IPS-NIHi11 (cell line): ENCODE results near the gene DQX1.
"Not testable (repeated sequence)": the region's sequence is repeated elsewhere in the genome, so short reads cannot be mapped to it uniquely, and the experiment has no call there.

ENCODE experiments used
- DNase-seq: peaks from one replicate; pipeline ENCODE4 v3.0.0; 2012; ENCODE audit warnings: mixed read lengths, low spot score

The DQX1 gene

GRCh38 chr2:74525717-74526648, at the start of gene DQX1:
Gene DQX1 (minus strand): TSS chr2:74526231. CDS start chr2:74525729, 502 bp downstream.
- DNase-seq, result peak; percentile 50

DNA sequence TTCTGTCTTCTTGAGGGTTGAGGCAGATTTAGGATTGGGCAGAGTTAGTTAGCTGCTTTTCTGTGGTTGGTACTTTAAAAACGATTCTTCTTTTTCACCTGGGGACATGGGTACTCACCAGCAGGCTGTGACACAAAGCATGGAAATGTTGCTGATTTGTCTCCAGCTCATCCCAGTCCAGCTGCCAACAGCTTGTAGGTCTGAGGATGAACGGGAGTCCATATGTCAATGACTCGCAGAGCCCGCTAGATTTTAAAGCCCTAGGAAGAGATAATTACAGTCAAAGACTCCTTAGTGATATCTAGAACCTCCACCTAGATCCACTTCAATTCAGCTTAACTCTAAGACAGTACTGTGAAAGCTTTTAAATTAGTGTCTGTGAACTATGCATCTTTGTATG, 49.3 kb upstream of the DQX1 start:
- DNase-seq, result no peak

GRCh38 chr2:74573747-74574562, 47.9 kb upstream of the DQX1 start:
- no peak for DNase-seq

DNA sequence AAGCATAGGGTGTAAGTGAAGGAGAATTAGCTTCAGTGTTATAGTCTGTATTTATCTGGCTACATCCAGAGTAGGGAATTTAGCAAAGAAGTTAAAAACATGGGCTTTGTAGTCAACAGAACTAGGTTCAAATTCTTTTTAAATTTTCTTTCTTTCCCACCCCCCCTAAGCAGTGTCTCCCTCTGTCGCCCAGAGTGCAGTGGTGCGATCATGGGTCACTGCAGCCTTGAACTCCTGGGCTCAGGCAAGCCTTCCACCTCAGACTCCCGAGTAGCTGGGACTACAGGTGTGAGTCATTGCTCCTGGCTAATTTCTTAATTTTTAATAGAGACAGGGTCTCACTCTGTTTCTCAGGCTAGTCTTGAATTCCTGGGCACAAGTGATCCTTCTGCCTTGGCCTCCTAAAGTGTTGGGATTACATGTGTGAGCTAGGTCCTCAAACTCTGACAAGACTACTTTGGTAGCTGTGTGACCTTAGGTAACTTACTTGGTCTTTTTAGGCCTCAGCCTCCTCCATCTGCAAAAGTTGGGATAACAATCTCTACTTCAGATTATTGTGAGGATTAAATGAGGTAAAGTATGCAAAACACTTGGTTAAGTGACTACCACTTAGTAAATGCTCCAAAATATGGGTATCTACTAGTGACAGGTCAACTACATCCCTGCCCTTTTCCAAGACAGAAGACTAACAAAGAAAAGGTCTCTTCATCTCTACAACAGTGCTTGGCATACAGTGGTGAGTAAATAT, 46.3 kb upstream of the DQX1 start:
- DNase-seq, result no peak

DNA sequence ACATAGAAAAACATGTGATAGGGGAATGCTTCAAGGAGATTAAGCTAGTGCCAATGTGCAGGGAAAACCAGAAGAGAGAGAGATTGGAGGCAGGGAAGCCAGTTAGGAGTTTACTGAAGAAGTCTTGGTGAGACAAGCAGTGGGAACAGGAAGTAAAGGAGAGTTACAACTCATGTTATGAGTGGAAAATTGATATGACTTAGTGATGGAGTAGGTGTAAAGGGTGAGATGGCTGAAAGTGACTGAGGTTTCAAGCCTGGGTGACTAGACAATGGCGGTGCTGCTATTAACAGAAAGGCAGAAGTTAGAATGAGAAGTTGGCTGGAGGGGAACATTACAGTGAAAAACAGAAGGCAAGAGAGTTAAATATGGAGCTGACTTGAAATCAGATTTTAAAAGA, 45.0 kb upstream of the DQX1 start:
- DNase-seq, result no peak

- no peak for DNase-seq
Measured at GRCh38 chr2:74569686-74570085, 43.7 kb upstream of the DQX1 start.

- no peak for DNase-seq
Measured at GRCh38 chr2:74567881-74568280, 41.9 kb upstream of the DQX1 start.

- no peak for DNase-seq
Measured at GRCh38 chr2:74566754-74567085, 40.7 kb upstream of the DQX1 start.

DNA sequence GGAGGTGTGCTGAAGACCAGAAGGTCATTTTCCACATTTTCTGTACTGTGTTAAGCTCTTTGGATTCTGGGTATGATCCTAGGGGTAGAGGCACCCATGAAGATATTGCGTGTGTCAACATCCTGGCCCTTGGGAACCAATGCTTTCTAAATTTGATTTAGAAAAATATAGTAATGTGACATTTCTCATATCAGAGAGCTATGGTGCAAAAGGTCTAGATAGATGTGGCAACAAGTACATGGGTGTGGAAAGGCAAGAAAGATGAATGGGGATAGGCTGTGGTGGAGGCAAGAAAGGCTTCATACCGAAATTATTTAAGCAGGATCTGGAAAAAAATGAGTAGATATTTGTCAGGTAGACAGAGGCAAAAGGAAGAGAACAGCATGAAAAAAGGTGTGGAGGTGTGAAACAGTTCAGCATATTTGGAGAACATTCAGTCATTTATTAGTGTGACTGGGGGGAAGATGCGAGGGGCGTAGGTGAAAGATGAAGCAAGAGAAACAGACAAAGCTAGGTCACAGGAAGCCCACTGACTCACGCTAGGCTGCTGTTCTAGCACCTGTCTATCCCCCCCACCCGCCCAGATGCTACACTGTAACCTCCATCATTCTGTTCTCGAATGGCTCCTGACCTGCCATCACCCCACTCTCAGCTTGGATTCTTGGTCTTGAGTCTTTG, 40.2 kb upstream of the DQX1 start:
- DNase-seq, result no peak

DNA sequence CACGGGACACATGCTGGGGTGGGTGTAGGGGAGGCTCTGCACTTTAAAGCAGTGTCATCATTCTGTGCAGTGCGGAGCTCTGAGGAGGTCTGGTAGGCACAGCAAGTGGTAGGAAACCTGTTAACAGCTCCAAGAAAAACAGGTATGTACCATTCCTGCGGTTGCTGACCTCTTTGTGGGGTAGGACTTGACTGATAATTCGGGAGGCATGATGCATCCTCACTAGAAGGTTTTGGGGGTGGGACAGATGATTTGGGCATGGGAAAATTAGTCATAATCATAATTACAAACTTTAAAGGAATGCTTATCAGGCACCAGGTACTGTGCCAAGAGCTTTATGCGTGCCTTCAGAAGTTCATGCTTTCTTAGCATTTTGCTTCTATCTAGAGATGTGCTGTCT, 38.2 kb upstream of the DQX1 start:
- no peak for DNase-seq

DNA sequence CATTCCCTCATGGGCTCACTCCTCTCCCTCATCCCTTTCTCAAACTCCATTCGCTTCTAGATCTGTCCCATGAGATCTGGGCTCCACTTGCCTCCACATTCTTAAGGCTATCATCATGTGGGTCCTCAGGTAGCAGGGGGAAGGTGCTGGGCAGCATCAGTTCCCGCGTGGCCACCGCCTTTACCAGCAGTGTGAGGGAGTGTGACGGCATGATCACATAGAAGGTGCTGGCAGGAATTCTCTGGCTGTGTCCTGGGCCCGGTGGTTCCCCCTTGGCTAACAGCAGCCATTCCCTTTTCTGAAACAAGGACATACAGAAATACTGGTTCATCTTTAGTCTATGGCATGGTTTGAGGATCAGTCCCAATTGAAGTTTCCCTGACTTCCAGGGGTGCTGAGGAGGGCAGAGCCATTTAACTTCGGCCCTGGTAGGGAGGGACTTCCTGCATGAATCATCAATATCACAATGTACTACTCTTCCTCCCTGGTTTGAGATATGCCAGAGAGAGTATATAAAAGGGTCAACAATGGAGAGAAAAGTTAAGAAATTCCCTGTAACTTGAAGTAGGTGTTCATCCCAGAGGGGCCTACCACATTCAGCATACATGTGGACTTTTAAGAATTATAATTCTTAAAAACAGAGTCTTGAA, 36.2 kb upstream of the DQX1 start:
- no peak for DNase-seq

DNA sequence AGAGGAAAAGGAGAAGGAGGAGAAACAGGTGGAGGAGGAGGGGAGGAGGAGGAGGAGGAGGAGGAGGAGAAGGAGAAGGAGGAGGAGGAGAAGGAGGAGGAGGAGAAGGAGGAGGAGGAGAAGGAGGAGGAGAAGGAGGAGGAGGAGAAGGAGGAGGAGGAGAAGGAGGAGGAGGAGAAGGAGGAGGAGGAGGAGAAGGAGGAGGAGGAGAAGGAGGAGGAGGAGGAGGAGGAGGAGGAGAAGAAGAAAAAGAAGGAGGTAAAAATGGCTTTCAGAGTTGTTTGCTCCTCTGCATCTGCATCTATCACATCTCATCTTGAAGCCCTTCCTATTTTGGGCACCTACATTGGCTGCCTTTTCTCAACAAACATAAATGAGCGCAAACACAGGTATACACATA, 35.0 kb upstream of the DQX1 start:
- DNase-seq, result not testable (repeated sequence)

GRCh38 chr2:74560591-74560990, 34.6 kb upstream of the DQX1 start:
- no peak for DNase-seq

DNA sequence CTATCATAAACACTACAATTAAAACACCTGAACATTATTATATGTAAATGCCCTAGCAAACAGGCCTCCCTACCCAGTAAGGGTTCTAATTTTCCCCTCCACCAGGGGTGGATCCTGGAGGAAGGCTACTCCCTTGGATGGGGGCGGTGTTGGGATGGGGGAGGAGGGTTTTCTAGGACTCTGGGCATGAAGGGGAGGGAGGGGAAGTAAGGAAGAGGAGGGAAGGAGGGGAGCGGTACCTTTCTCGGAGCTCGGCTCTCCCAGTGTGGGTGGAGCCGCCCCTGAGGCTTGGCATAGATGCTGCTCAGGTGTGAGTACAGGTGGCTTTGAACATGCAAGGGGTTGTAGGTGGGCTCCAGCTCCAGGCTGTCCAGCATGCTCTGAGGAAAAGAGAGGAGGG, 33.9 kb upstream of the DQX1 start:
- DNase-seq, result no peak

DNA sequence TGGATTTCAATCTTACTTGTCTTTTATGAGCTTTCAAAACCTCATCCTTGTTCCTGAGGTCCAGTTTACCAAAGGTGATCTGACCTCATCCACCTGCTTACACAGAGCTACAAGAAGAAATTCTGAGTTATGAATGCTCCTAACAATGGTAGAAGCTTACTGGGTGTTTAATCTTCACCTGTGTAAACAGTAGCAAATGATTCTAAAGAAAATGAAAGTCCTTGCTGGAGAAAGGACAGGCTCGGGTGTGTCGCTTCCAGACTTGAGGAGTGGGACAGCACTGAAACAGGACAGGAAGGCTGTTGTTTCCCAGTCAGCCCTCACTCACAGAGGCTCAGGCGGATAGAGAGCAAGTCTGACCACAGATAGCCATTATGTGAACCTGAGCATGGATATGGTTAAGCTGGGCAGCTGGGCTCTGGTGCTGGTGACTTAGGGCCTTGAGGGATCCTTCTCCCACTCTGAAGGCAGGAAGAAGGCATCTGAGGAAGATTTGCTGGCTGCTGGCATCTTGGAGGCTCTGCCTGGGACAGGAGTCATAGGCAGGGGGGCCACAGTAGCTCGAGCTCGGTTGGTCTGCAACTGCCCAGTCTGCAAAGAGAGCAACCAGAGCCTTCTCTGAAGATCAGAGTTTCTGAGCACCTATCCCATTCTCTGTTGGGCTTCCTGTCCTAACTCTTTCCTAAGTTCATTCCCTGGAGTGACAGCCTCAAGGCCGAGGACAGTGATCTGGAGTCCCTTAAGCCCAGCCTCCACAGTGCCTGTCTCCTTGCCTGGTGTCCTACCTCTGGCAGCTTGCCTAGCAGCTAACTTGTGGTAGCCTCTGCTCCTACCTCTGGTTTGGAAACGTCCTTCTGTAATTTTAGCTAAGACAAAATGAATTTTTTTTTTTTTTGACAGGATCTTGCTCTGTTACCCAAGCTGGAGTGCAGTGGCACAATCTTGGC, 32.5 kb upstream of the DQX1 start:
- no peak for DNase-seq

DNA sequence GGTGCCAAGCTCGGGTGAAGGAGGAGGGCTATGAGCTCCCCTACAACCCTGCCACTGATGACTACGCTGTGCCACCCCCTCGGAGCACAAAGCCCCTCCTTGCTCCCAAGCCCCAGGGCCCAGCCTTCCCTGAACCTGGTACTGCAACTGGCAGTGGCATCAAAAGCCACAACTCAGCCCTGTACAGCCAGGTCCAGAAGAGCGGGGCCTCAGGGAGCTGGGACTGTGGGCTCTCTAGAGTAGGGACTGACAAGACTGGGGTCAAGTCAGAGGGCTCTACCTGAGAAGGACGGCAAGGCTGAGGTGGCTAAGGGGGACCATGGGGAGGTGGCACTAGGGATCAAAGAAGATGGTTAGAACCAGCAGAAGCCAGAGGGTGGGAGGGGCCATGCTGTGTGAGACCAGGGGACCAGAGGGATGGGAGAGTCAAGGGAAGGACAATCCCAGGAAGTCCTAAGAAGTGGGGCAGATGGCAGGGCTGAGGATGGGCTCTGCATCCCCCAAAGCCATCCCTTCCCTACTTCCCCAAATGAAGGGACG, 30.9 kb upstream of the DQX1 start:
- no peak for DNase-seq

DNA sequence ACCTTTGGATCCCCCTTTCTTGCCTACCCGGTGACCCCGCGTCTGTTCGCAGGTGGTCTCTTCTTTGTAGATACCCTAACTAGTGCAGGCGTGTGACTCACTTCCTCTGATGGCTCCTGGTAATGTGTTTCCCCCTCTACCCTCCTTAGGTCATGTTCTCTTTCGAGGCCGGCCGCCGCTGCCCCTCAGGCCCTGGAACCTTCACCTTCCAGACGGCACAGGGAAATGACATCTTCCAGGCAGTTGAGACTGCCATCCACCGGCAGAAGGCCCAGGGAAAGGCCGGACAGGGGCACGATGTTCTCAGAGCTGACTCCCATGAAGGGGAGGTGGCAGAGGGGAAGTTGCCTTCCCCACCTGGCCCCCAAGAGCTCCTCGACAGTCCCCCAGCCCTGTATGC, 30.1 kb upstream of the DQX1 start:
- DNase-seq, result no peak

- DNase-seq, result no peak
Measured at GRCh38 chr2:74555610-74556103, 29.6 kb upstream of the DQX1 start.

DNA sequence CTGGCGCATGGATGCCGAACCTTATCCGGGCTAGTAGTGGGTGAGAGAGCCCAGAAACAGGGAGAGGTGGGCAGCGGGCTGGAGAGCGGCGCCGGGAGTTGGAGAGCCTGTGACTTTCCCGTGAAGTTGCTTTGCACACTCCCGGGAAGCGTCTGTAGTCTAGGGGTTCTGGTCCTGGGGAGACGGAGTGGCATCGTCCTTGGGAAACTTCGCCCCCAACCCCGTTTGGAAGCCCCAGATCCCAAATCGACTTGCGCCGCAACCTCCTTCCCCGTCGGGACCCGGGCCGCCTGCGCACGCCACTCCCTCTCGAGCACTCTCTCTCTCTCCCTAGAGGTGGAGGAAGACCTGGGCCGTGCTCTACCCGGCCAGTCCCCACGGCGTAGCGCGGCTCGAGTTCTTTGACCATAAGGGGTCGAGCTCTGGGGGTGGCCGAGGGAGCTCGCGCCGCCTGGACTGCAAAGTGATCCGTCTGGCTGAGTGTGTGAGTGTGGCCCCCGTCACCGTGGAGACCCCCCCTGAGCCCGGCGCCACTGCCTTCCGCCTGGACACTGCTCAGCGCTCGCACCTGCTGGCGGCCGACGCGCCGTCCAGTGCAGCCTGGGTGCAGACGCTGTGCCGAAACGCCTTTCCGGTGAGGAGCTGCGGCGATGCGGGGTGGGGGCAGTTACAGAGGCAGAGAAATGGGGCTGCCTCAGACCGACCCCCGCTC, 28.9 kb upstream of the DQX1 start:
- DNase-seq, result peak; percentile 75
